SK-N-SH (cell line): Measurements from ENCODE around the gene FAM83E. TPM values are rescaled to one million over a fixed set of nuclear protein-coding genes. Genes with fewer than 3 reads are reported as not detected.

Experiments
- CTCF ChIA-PET: fragments of 300-600, 350-600 bp; formaldehyde crosslinking; extraction: SDS; loops from one replicate; lab custom pipeline; 2021; lab: Yijun Ruan, JAX
- POLR2A ChIA-PET: fragments of 350-600 bp; sonication (Branson Sonifier 250); formaldehyde crosslinking; extraction: SDS; loops from one replicate; lab custom pipeline; 2020; ENCODE audit warnings: antibody characterized with exemption, inconsistent platforms; lab: Yijun Ruan, JAX
- DNase-seq: peaks from one replicate; pipeline ENCODE4 v3.0.0; 2012
- H2AFZ ChIP-seq: fragments of 200-600 bp; sonication (generic); 2 replicates; pipeline ENCODE4 v1.8.1; 2016; ENCODE audit warnings: antibody characterized with exemption, mild to moderate bottlenecking, low read depth
- H3F3A ChIP-seq: fragments of 200-600 bp; sonication (generic); replicated peaks from 2 replicates; pipeline ENCODE3; 2016; ENCODE audit warnings: antibody characterized with exemption, mild to moderate bottlenecking; ENCODE audit not compliant: insufficient read depth
- H3K27ac ChIP-seq, 2 experiments: fragments of 200-500 bp in 1 of 2; fragments of 200-600 bp in 1 of 2; sonication (Bioruptor generic) in 1 of 2; sonication (generic), shearing (Covaris generic) in 1 of 2; 2 replicates each; pipeline versions ENCODE4 v1.5.1 to v1.6.1; 2014 to 2016; ENCODE audit warnings: low read depth in 2 of 2, inconsistent platforms in 1 of 2, low read length in 1 of 2, mild to moderate bottlenecking in 1 of 2, mixed read lengths in 1 of 2
- H3K27me3 ChIP-seq: fragments of 200-600 bp; sonication (generic), shearing (Covaris generic); 2 replicates; pipeline ENCODE4 v1.6.1; 2016; ENCODE audit warnings: mixed run types; ENCODE audit not compliant: insufficient read depth
- H3K36me3 ChIP-seq, 2 experiments: fragments of 200-500 bp in 1 of 2; fragments of 200-600 bp in 1 of 2; sonication (Bioruptor generic) in 1 of 2; sonication (generic) in 1 of 2; replicated peaks in 1 of 2; 2 replicates each; pipeline versions ENCODE3 to v1.5.1; 2014 to 2016; ENCODE audit warnings: low read length in 1 of 2, mild to moderate bottlenecking in 1 of 2; ENCODE audit not compliant: insufficient read depth in 2 of 2, control insufficient read depth in 1 of 2
- H3K4me1 ChIP-seq, 2 experiments: fragments of 200-500 bp in 1 of 2; fragments of 200-600 bp in 1 of 2; sonication (Bioruptor generic) in 1 of 2; sonication (generic), shearing (Covaris generic) in 1 of 2; 2 replicates each; pipeline versions ENCODE4 v1.5.1 to v1.6.1; 2014 to 2016; ENCODE audit warnings: low read depth in 1 of 2, low read length in 1 of 2, mixed run types in 1 of 2; ENCODE audit not compliant: insufficient read depth in 2 of 2, control insufficient read depth in 1 of 2
- H3K4me2 ChIP-seq: fragments of 200-600 bp; sonication (generic), shearing (Covaris generic); 2 replicates; pipeline ENCODE4 v1.6.1; 2017; ENCODE audit warnings: mixed run types
- H3K4me3 ChIP-seq, 2 experiments: fragments of 200-500 bp in 1 of 2; fragments of 200-600 bp in 1 of 2; sonication (Bioruptor generic) in 1 of 2; sonication (generic), shearing (Covaris generic) in 1 of 2; 2 replicates each; pipeline versions ENCODE4 v1.5.1 to v1.8.1; 2014 to 2016; ENCODE audit warnings: low read depth in 2 of 2, inconsistent platforms in 1 of 2, low read length in 1 of 2, mild to moderate bottlenecking in 1 of 2, mixed read lengths in 1 of 2, moderate library complexity in 1 of 2
- H3K79me2 ChIP-seq: fragments of 200-600 bp; sonication (generic); 2 replicates; pipeline ENCODE4 v1.8.1; 2017; ENCODE audit warnings: mild to moderate bottlenecking; ENCODE audit not compliant: insufficient read depth
- H3K9ac ChIP-seq: fragments of 200-600 bp; sonication (generic); 2 replicates; pipeline ENCODE4 v1.6.1; 2017; ENCODE audit warnings: mixed run types
- H3K9me2 ChIP-seq: fragments of 200-600 bp; sonication (generic); 2 replicates; pipeline ENCODE4 v1.6.1; 2017; ENCODE audit warnings: mixed run types
- H3K9me3 ChIP-seq: fragments of 200-600 bp; sonication (generic); 2 replicates; pipeline ENCODE4 v1.6.1; 2017; ENCODE audit warnings: mixed run types, mild to moderate bottlenecking, moderate library complexity
- H4K20me1 ChIP-seq: fragments of 200-600 bp; sonication (generic); 2 replicates; pipeline ENCODE4 v1.6.1; 2017; ENCODE audit warnings: mild to moderate bottlenecking, mixed run types; ENCODE audit not compliant: insufficient read depth
- CHD2 ChIP-seq: fragments of 150-350 bp; IDR thresholded peaks from 2 replicates; pipeline ENCODE4 v1.6.1; 2018; ENCODE audit warnings: low read length; ENCODE audit not compliant: partially characterized antibody
- ELF1 ChIP-seq: IDR thresholded peaks from 2 replicates; pipeline ENCODE4 v1.4.0; 2012
- EZH2phosphoT487 ChIP-seq: fragments of 200-600 bp; sonication (generic); IDR thresholded peaks from 2 replicates; pipeline ENCODE4 v1.6.1; 2017; ENCODE audit warnings: low read depth, mixed run types, mild to moderate bottlenecking, antibody characterized with exemption, moderate library complexity, borderline replicate concordance
- FOSL2 ChIP-seq: IDR thresholded peaks from 2 replicates; pipeline ENCODE4 v1.4.0; 2012; ENCODE audit warnings: low read depth, mild to moderate bottlenecking, moderate library complexity, borderline replicate concordance
- GABPA ChIP-seq: IDR thresholded peaks from 2 replicates; pipeline ENCODE4 v1.4.0; 2012; ENCODE audit warnings: low read depth, mild to moderate bottlenecking
- GATA2 ChIP-seq: sonication (generic); formaldehyde crosslinking; IDR thresholded peaks from 2 replicates; pipeline ENCODE4 v1.5.0; 2020; ENCODE audit warnings: mild to moderate bottlenecking, missing genetic modification reagents
- MEF2A ChIP-seq: IDR thresholded peaks from 2 replicates; pipeline ENCODE4 v1.4.0; 2012; ENCODE audit warnings: low read depth, borderline replicate concordance
- NFIC ChIP-seq: IDR thresholded peaks from 2 replicates; pipeline ENCODE4 v1.4.0; 2012; ENCODE audit warnings: borderline replicate concordance
- NRF1 ChIP-seq: IDR thresholded peaks from 2 replicates; pipeline ENCODE4 v1.6.1; 2012; ENCODE audit warnings: low read depth, mild to moderate bottlenecking, low read length
- POLR2AphosphoS5 ChIP-seq: IDR thresholded peaks from 2 replicates; pipeline ENCODE4 v1.6.1; 2012; ENCODE audit warnings: low read depth, low read length
- RAD21 ChIP-seq: IDR thresholded peaks from 2 replicates; pipeline ENCODE4 v1.6.1; 2012; ENCODE audit warnings: mild to moderate bottlenecking, low read length
- RCOR1 ChIP-seq: fragments of 150-350 bp; IDR thresholded peaks from 2 replicates; pipeline ENCODE4 v1.6.1; 2017; ENCODE audit warnings: antibody characterized with exemption, low read length
- TAF1 ChIP-seq: IDR thresholded peaks from 2 replicates; pipeline ENCODE4 v1.6.1; 2012; ENCODE audit warnings: low read depth, mild to moderate bottlenecking, low read length, moderate library complexity, borderline replicate concordance
- TEAD4 ChIP-seq: IDR thresholded peaks from 2 replicates; pipeline ENCODE4 v1.4.0; 2012; ENCODE audit warnings: mild to moderate bottlenecking, borderline replicate concordance; ENCODE audit not compliant: insufficient read depth
- USF2 ChIP-seq: fragments of 150-350 bp; IDR thresholded peaks from 2 replicates; pipeline ENCODE4 v1.6.1; 2017; ENCODE audit warnings: antibody characterized with exemption, low read length, low read depth, borderline replicate concordance
- YY1 ChIP-seq: IDR thresholded peaks from 2 replicates; pipeline ENCODE4 v1.4.0; 2012; ENCODE audit warnings: low read depth, mild to moderate bottlenecking
- ZBTB33 ChIP-seq: IDR thresholded peaks from 2 replicates; pipeline ENCODE4 v1.4.0; 2012; ENCODE audit warnings: low read depth, borderline replicate concordance
- WGBS: methylation state at CpG from one replicate; pipeline ENCODE4 v1.1.6; 2017; ENCODE audit warnings: low lambda C conversion rate; 5-methylcytosine and 5-hydroxymethylcytosine counted together
- polyA plus RNA-seq, 3 experiments: library from polyadenylated mRNA; depleted of rRNA; stranded (reverse); fragments of >200 nt; gene quantifications; 2 replicates each; pipeline ENCODE4 v1.2.3, GENCODE V29; 2012
- TF ChIP-seq, protein P1 (sequence below): IDR thresholded peaks from 2 replicates; pipeline ENCODE4 v1.4.0; 2012; ENCODE audit warnings: low read depth
- TF ChIP-seq, protein P2 (sequence below): fragments of 150-350 bp; IDR thresholded peaks from 2 replicates; pipeline ENCODE4 v1.6.1; 2016; ENCODE audit warnings: mild to moderate bottlenecking, low read depth, low read length

FAM83E gene
- polyA plus RNA-seq, 1 of the 3 experiments (the other 2 are of a cell fraction): 0.44 TPM

GRCh38 chr19:48591021-48591420 is 23.9 kb downstream of the FAM83E start:
- Histone ChIP-seq H3K79me2 (no peaks in the 10 kb centered on the region), H3K4me2 (no peak overlapping the region), H3K9ac (no peak overlapping the region), H3K27me3 (no peaks in the 10 kb centered on the region), H3K36me3 (no peaks in the 10 kb centered on the region), H3K27ac (no peak overlapping the region), H3K4me1 (no peaks in the 10 kb centered on the region; a peak in 1 of 4 replicates), H3K4me3 (no peak overlapping the region), H3K9me2 (no peaks in the 10 kb centered on the region), H4K20me1 (no peaks in the 10 kb centered on the region), H2AFZ (no peak overlapping the region), H3K9me3 (no peaks in the 10 kb centered on the region), H3F3A (peaks cover 13% of the 10 kb centered on the region)
- ChIA-PET POLR2A (no interaction called here), CTCF (interaction anchor here (3.6 to 9.2 kb wide), 2 partner anchors 20 to 97 kb away, joined by 72 to 230 read pairs; partner anchors contain the start of gene FAM83E)
- 89% methylated on average over 5 of the region's 5 CpGs for WGBS
- no peak for DNase-seq
- no peak for TF ChIP-seq YY1
- no peak for TF ChIP-seq ELF1
- TF ChIP-seq ZBTB33: no peak
- no peak for TF ChIP-seq RAD21
- no peak for TF ChIP-seq CHD2
- TF ChIP-seq EZH2phosphoT487: no peak
- no peak for TF ChIP-seq POLR2AphosphoS5

- H2AFZ ChIP-seq: peak overlapping the region; percentile 91; the same call in 1 of the 2 replicates
- no peaks in the 10 kb centered on the region for H3K27me3 ChIP-seq
- peak overlapping the region; percentile 40 to 60 for H3K4me3 ChIP-seq
- H3K36me3 ChIP-seq: no peaks in the 10 kb centered on the region
- no peak overlapping the region for H3K27ac ChIP-seq
- H3K79me2 ChIP-seq: no peaks in the 10 kb centered on the region
- H3K9me3 ChIP-seq: no peaks in the 10 kb centered on the region
- no peaks in the 10 kb centered on the region for H4K20me1 ChIP-seq
- DNase-seq: peak; percentile 92
- POLR2A ChIA-PET: interaction anchor here (0.6 kb wide), 1 partner anchor 210 kb away, joined by 3 read pairs; no protein-coding TSS in a partner anchor
- CTCF ChIA-PET: interaction anchor here (0.6 to 9.2 kb wide), 37 partner anchors 9 to 1838 kb away, joined by 3 to 230 read pairs (median 4); partner anchors contain the start of genes FAM83E, LMTK3, RPL18 and SPACA4
- H3K4me2 ChIP-seq: peak overlapping the region; percentile 68
- under 1% methylated on average over 29 of the region's 36 CpGs for WGBS
- H3K4me1 ChIP-seq: no peaks in the 10 kb centered on the region; a peak in 1 of 4 replicates
- peaks cover 13% of the 10 kb centered on the region for H3F3A ChIP-seq
- H3K9me2 ChIP-seq: no peaks in the 10 kb centered on the region
- H3K9ac ChIP-seq: no peak overlapping the region
- TF ChIP-seq USF2 (no peak), CHD2 (no peak), GABPA (no peak; the same call in 1 of the 2 replicates), EZH2phosphoT487 (no peak), MEF2A (no peak), TEAD4 (no peak), FOSL2 (peak; percentile 37; the same call in 1 of the 2 replicates), RAD21 (peak; percentile 59), ZBTB33 (no peak), RCOR1 (no peak), TAF1 (no peak; the same call in 1 of the 2 replicates), YY1 (no peak), NRF1 (no peak), NFIC (peak; percentile 47; the same call in 1 of the 2 replicates), GATA2 (no peak)
- TF ChIP-seq, protein P1, sequence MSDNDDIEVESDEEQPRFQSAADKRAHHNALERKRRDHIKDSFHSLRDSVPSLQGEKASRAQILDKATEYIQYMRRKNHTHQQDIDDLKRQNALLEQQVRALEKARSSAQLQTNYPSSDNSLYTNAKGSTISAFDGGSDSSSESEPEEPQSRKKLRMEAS: peak; percentile 60
- TF ChIP-seq, protein P2, sequence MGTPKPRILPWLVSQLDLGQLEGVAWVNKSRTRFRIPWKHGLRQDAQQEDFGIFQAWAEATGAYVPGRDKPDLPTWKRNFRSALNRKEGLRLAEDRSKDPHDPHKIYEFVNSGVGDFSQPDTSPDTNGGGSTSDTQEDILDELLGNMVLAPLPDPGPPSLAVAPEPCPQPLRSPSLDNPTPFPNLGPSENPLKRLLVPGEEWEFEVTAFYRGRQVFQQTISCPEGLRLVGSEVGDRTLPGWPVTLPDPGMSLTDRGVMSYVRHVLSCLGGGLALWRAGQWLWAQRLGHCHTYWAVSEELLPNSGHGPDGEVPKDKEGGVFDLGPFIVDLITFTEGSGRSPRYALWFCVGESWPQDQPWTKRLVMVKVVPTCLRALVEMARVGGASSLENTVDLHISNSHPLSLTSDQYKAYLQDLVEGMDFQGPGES: no peak
These were observed 26.0 kb downstream of the FAM83E start for GRCh38 chr19:48588670-48589401.
